Kidney epithelial cell (primary cell): ENCODE measurements around the gene PPP1R14D. TPM values are rescaled to one million over a fixed set of nuclear protein-coding genes. Genes with fewer than 3 reads are reported as not detected.

Source experiments
- DNase-seq: peaks from one replicate; pipeline ENCODE4 v3.0.0-alpha.2; 2010; ENCODE audit warnings: low read depth
- H3K27me3 ChIP-seq: 2 replicates; pipeline ENCODE4 v1.6.0; 2011; ENCODE audit warnings: low read length; ENCODE audit not compliant: control insufficient read depth, insufficient read depth
- H3K36me3 ChIP-seq: 2 replicates; pipeline ENCODE4 v1.5.1; 2011; ENCODE audit warnings: low read length; ENCODE audit not compliant: control insufficient read depth, insufficient read depth
- H3K4me3 ChIP-seq: 2 replicates; pipeline ENCODE4 v1.5.1; 2011; ENCODE audit warnings: low read depth, mild to moderate bottlenecking, control low read depth, low read length
- total RNA-seq: library from RNA; depleted of rRNA; stranded (reverse); fragments of >200 nt; gene quantifications from 2 replicates; pipeline ENCODE4 v1.2.3, GENCODE V29; 2015
- TF ChIP-seq, protein P1 (sequence below): IDR thresholded peaks from 2 replicates; pipeline ENCODE4 v1.5.1; 2011; ENCODE audit warnings: mild to moderate bottlenecking, moderate library complexity, low read length, control low read depth, inconsistent platforms; ENCODE audit not compliant: insufficient read depth, poor library complexity, severe bottlenecking

The PPP1R14D gene
- total RNA-seq, 1 donor from 2014 or later, result not detected

DNA sequence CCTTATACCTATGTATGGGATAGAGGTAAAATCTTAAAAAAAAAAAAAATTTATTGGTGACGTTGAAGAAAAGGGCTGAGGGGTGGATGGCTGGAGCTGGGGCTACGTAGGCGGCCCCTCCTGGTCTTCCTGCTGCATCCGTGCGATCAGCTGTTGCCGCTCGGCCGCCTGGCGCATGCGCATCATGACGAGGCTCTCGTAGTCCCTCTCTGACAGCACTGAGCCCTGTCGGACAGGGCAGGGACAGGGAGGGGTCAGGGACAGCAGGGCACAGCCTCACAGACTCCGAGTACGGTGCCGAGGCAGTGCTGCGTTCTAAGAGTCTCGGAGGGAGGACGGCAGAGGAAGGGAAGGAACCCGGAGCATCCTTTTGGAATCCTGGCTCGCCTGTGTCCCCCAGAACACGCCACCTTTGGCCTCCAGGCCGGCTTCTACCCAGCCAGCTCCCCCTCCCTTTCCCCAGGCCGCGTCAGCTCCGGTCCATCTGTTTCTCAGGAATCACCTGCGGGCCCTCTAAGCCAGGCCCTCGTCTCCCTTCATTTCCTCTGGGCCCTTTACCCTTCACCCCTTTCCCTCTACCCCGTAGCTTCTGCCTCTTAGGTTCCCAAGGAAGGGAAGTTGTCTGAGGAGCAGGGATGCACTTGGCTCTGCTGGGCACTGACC is 60.5 kb downstream of the PPP1R14D start:
- DNase-seq, result no peak
- no peaks in the 10 kb centered on the region for H3K27me3 ChIP-seq
- no peaks in the 10 kb centered on the region for H3K36me3 ChIP-seq
- no peak overlapping the region for H3K4me3 ChIP-seq
- TF ChIP-seq, protein P1, sequence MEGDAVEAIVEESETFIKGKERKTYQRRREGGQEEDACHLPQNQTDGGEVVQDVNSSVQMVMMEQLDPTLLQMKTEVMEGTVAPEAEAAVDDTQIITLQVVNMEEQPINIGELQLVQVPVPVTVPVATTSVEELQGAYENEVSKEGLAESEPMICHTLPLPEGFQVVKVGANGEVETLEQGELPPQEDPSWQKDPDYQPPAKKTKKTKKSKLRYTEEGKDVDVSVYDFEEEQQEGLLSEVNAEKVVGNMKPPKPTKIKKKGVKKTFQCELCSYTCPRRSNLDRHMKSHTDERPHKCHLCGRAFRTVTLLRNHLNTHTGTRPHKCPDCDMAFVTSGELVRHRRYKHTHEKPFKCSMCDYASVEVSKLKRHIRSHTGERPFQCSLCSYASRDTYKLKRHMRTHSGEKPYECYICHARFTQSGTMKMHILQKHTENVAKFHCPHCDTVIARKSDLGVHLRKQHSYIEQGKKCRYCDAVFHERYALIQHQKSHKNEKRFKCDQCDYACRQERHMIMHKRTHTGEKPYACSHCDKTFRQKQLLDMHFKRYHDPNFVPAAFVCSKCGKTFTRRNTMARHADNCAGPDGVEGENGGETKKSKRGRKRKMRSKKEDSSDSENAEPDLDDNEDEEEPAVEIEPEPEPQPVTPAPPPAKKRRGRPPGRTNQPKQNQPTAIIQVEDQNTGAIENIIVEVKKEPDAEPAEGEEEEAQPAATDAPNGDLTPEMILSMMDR, result no peak

DNA sequence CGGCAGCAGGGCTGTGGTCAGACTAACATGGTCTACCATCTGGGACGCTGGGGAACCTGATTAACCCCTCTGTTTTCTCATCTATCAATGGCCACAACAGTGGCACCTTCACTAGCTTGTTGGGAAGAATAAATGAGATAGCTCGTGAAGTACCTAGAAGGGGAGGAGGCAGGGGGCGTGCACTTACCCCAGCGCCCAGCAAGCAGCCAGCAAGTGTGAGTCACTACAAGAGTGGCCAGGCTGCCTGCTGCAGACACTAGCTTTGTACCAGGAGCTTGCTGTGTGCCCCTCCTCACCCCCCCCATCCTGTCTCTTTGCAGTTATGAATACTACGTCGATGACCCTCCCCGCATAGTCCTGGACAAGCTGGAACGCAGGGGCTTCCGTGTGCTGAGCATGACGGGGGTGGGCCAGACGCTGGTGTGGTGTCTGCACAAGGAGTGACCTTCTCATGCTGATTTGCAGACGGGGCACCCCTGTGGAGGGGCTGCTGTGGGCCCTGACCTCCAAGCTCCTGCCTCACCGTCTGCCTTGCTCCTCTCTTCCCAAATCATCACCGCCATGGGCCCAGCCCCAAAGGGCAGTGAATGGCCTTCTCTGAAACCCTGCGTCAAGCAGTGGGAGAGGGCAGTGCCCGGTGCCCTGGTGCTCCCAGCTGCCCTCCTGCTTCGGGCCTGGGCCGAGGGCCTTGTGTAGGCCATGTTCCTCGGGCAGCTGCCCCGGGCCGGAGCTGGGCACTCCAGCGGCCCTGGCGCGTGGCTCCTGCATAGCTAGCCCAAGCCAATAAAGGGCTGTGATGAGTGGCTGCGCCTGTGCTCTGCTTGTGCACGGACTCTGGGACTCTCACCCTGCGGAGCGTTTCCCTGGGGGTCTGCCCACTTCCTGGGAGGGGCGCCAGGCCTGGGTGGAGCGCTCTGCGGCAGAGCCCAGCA is 61.3 kb downstream of the PPP1R14D start:
- no peak for DNase-seq

DNA sequence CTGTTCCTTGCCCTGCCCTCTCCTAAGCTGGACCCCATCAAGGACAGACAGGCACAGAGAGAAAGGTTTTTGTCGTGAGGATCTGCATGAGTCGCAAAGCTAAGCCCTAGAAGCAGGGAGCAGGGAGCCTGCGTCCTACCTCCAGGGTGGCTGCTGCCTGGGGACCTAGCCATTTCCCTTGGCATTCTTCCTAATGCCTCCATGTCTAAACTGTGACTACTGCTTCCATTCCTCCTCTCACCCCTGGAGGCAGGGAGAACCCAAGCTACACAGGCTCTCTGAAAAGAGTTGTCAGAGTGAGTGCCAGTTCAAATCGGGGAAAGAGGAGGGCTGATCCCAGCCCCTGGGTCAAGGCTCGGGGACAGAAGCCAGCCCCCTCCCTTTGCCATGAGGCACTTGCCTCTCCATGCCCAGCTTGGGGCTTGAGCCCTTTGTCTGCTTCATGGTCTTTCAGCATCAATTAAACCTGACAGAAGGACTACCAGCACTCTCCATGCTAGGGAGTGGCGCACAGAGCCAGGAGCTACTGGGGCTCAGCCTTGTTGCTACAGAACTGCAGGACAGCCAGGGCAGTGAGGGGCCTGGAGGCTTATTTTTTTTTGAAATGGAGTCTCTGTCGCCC is 62.2 kb downstream of the PPP1R14D start:
- DNase-seq, result no peak
- Histone ChIP-seq H3K36me3 (no peaks in the 10 kb centered on the region), H3K27me3 (no peaks in the 10 kb centered on the region), H3K4me3 (no peak overlapping the region)
- TF ChIP-seq, protein P1, result no peak

More for the DNA sequence above, 61.3 kb downstream of the PPP1R14D start:
- Histone ChIP-seq H3K36me3 (no peaks in the 10 kb centered on the region), H3K27me3 (no peaks in the 10 kb centered on the region), H3K4me3 (no peak overlapping the region)
- TF ChIP-seq, protein P1, result no peak

Other genes starting within 250 kb of the PPP1R14D start
- gene KNL1, start 234.5 kb downstream of the PPP1R14D start, total RNA-seq, result 3.2 and 3.8 TPM in 2 replicates
- 1.3 and 2.7 TPM in 2 replicates for gene RAD51, start 133.5 kb downstream of the PPP1R14D start, total RNA-seq
- 26.5 and 33.5 TPM in 2 replicates for gene RMDN3, start 73.5 kb downstream of the PPP1R14D start, total RNA-seq
- gene GCHFR, start 64.6 kb downstream of the PPP1R14D start, total RNA-seq, result 13.2 and 24.9 TPM in 2 replicates
- 1.2 and 1.4 TPM in 2 replicates for gene C15orf62, start 58.7 kb downstream of the PPP1R14D start, total RNA-seq
- 21.8 and 34.7 TPM in 2 replicates for gene ZFYVE19, start 21.6 kb downstream of the PPP1R14D start, total RNA-seq
- 20.0 and 59.2 TPM in 2 replicates for gene DNAJC17, start 21.2 kb downstream of the PPP1R14D start, total RNA-seq
- gene SPINT1, start 15.3 kb upstream of the PPP1R14D start, total RNA-seq, result 306 and 342 TPM in 2 replicates
- 2.0 and 3.6 TPM in 2 replicates for gene RHOV, start 45.5 kb upstream of the PPP1R14D start, total RNA-seq
- gene VPS18, start 65.7 kb upstream of the PPP1R14D start, total RNA-seq, result 66.0 and 69.4 TPM in 2 replicates
- 0.50 and 0.82 TPM in 2 replicates for gene DLL4, start 100.6 kb upstream of the PPP1R14D start, total RNA-seq
- gene CHAC1, start 124.8 kb upstream of the PPP1R14D start, total RNA-seq, result 84.4 and 86.3 TPM in 2 replicates